Thoracic aorta (tissue), 2 donors: ENCODE results near the gene LMX1A. TPM values are rescaled to one million over a fixed set of nuclear protein-coding genes. Genes with fewer than 3 reads are reported as not detected.

Source experiments
- ATAC-seq: fragments of 150-250 bp; one replicate; pipeline ENCODE4 v1.8.0; 2017; ENCODE audit warnings: low read depth; ENCODE audit not compliant: insufficient number of reproducible peaks, low FRiP score
- DNase-seq: peaks from one replicate; pipeline ENCODE4 v3.0.0-alpha.2; 2020; ENCODE audit warnings: low spot score
- H3K27ac ChIP-seq, 2 donors: fragments of 200-600 bp; sonication (generic); 1 replicate in 1 of 2; 2 replicates in 1 of 2; pipeline ENCODE4 v1.5.1; 2016; ENCODE audit warnings: mild to moderate bottlenecking in 2 of 2, moderate library complexity in 2 of 2
- H3K27me3 ChIP-seq: fragments of 200-600 bp; sonication (generic); replicated peaks from 2 replicates; pipeline ENCODE4 v1.6.0; 2016; ENCODE audit warnings: mild to moderate bottlenecking; ENCODE audit not compliant: insufficient read depth
- H3K36me3 ChIP-seq: fragments of 200-600 bp; sonication (generic); one replicate; pipeline ENCODE4 v1.5.1; 2016
- H3K4me1 ChIP-seq, 2 donors: fragments of 200-600 bp; sonication (generic); 1 replicate in 1 of 2; 2 replicates in 1 of 2; pipeline versions ENCODE4 v1.5.1 to v1.6.0; 2016; ENCODE audit warnings: low read depth in 2 of 2, mild to moderate bottlenecking in 1 of 2; ENCODE audit not compliant: control insufficient read depth in 1 of 2
- H3K4me3 ChIP-seq: fragments of 200-600 bp; sonication (generic); 2 replicates; pipeline ENCODE4 v1.5.1; 2016; ENCODE audit warnings: mild to moderate bottlenecking
- H3K9me3 ChIP-seq: fragments of 200-600 bp; sonication (generic); 2 replicates; pipeline ENCODE4 v1.5.1; 2016
- total RNA-seq, 2 donors: library from RNA; depleted of rRNA; stranded (reverse); fragments of >200 nt; gene quantifications; one replicate each; pipeline versions ENCODE4 v1.1.0 to v1.2.3, GENCODE V29; 2016
- TF ChIP-seq, protein P1 (sequence below): fragments of 200-600 bp; sonication (generic); IDR thresholded peaks from one replicate; pipeline ENCODE4 v1.5.1; 2019; ENCODE audit warnings: antibody characterized with exemption

LMX1A gene
- total RNA-seq, 2 donors from 2014 or later, result 0.68 TPM; not detected in 1

DNA sequence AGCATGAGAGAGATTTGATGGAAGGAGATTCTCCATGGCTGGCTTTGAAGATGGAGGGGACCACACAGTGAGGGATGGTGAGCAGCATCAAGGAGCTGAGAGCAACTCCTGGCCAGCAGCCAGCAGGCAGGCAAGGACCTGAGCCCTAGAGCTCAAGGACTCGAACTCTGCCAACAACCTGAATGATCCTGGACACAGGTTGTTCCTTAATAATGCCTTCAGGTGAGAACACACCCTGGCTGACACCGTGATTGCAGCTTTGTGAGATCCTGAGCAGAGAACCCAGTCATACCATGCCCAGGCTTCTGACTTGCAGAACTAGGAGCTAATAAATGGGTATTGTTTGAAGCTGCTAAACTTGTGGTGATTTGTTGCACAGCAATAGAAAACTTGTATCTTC lies 183.1 kb downstream of the LMX1A start:
- TF ChIP-seq, protein P1, sequence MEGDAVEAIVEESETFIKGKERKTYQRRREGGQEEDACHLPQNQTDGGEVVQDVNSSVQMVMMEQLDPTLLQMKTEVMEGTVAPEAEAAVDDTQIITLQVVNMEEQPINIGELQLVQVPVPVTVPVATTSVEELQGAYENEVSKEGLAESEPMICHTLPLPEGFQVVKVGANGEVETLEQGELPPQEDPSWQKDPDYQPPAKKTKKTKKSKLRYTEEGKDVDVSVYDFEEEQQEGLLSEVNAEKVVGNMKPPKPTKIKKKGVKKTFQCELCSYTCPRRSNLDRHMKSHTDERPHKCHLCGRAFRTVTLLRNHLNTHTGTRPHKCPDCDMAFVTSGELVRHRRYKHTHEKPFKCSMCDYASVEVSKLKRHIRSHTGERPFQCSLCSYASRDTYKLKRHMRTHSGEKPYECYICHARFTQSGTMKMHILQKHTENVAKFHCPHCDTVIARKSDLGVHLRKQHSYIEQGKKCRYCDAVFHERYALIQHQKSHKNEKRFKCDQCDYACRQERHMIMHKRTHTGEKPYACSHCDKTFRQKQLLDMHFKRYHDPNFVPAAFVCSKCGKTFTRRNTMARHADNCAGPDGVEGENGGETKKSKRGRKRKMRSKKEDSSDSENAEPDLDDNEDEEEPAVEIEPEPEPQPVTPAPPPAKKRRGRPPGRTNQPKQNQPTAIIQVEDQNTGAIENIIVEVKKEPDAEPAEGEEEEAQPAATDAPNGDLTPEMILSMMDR, result no peak
- DNase-seq, result no peak
- Histone ChIP-seq H3K4me3 (no peak overlapping the region), H3K36me3 (no peaks in the 10 kb centered on the region), H3K9me3 (no peaks in the 10 kb centered on the region), H3K27me3 (no peaks in the 10 kb centered on the region), H3K27ac (no peak overlapping the region), H3K4me1 (no peaks in the 10 kb centered on the region)
- ATAC-seq, result no peak

- TF ChIP-seq, protein P1, result no peak
- H3K27me3 ChIP-seq, result no peaks in the 10 kb centered on the region
- H3K27ac ChIP-seq, result no peak overlapping the region
- no peaks in the 10 kb centered on the region for H3K9me3 ChIP-seq
- H3K36me3 ChIP-seq, result no peaks in the 10 kb centered on the region
- H3K4me3 ChIP-seq, result no peak overlapping the region
- ATAC-seq (no peak), DNase-seq (no peak)
- H3K4me1 ChIP-seq, result no peaks in the 10 kb centered on the region
Observed at GRCh38 chr1:165172666-165173065, 183.8 kb downstream of the LMX1A start.

- DNase-seq, result no peak
- Histone ChIP-seq H3K36me3 (no peaks in the 10 kb centered on the region), H3K9me3 (no peaks in the 10 kb centered on the region), H3K27me3 (no peaks in the 10 kb centered on the region), H3K4me1 (no peaks in the 10 kb centered on the region), H3K27ac (no peak overlapping the region), H3K4me3 (no peak overlapping the region)
- TF ChIP-seq, protein P1, result no peak
- ATAC-seq, result no peak
Observed at GRCh38 chr1:165169729-165170128, 186.8 kb downstream of the LMX1A start.

DNA sequence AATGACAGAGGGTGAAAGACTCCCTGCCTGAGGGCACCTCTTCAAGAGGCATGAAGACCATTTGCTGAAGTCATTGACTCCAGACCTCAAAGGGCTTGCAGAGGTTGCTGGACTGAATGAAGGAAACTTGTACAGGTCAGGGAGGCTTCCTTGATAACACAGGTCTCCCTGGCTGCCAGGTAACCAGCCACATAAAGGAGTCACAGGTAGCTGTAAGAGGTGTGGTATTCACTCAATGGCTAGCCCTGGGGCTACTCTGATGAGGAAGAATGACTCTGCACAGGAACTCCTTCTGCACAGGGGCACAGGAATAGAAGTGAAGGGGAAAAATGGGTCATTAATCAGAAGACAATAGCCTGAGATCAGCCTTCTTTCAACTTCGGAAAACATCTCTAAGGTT lies 187.5 kb downstream of the LMX1A start:
- Histone ChIP-seq H3K36me3 (no peaks in the 10 kb centered on the region), H3K9me3 (no peaks in the 10 kb centered on the region), H3K27me3 (no peaks in the 10 kb centered on the region), H3K27ac (no peak overlapping the region), H3K4me3 (no peak overlapping the region), H3K4me1 (no peaks in the 10 kb centered on the region)
- ATAC-seq, result no peak
- TF ChIP-seq, protein P1, result no peak
- no peak for DNase-seq

GRCh38 chr1:165168467-165168866 lies 188.0 kb downstream of the LMX1A start:
- no peak overlapping the region for H3K27ac ChIP-seq
- no peak for DNase-seq
- TF ChIP-seq, protein P1, result no peak
- no peaks in the 10 kb centered on the region for H3K9me3 ChIP-seq
- no peaks in the 10 kb centered on the region for H3K27me3 ChIP-seq
- H3K4me3 ChIP-seq, result no peak overlapping the region
- ATAC-seq, result no peak
- no peaks in the 10 kb centered on the region for H3K36me3 ChIP-seq
- no peaks in the 10 kb centered on the region for H3K4me1 ChIP-seq
